H54 (cell line): ENCODE results near the gene CSF3.
"Not testable (repeated sequence)": the region's sequence is repeated elsewhere in the genome, so short reads cannot be mapped to it uniquely, and the experiment has no call there.

Experiments used
- DNase-seq: peaks from one replicate; pipeline ENCODE4 v3.0.0; 2011; ENCODE audit warnings: low spot score, mixed read lengths; ENCODE audit not compliant: insufficient read length
- FAIRE-seq: peaks from 3 replicates; lab custom pipeline; 2011; peaks lifted over from hg19 to GRCh38; lab: Jason Lieb, UNC
- POLR2A ChIP-seq: IDR thresholded peaks from 2 replicates; pipeline ENCODE4 v1.6.1; 2011; ENCODE audit warnings: low read depth, mild to moderate bottlenecking, low read length

The CSF3 gene

GRCh38 chr17:39981207-39981741 lies 34.0 kb upstream of the CSF3 start:
- DNase-seq (no peak), FAIRE-seq (no peak)
- no peak for TF ChIP-seq POLR2A

- TF ChIP-seq POLR2A = no peak
- FAIRE-seq = no peak
- no peak for DNase-seq
Measured at GRCh38 chr17:39981766-39982375, 33.4 kb upstream of the CSF3 start.

GRCh38 chr17:39988206-39988810 lies 26.9 kb upstream of the CSF3 start:
- no peak for TF ChIP-seq POLR2A
- FAIRE-seq = no peak
- no peak for DNase-seq

DNA sequence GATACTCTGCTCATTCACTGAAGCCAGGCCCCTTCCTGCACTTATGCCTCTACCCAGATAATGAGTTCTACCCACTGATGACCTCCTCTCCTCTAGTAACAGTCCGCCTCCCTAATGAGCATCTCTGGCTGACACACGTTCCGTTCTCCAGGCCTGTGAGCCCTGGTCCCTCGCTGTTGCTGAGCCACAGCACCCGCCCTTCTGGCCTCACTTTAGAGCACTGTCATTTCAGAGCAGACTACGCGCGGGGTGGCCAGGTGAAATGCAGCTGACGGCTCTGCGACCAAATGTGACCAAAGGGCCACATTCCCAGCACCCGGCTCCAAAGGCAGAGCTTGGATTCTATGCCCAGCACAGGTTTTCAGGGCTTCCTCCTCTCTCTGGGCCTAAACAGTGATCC lies 20.8 kb upstream of the CSF3 start:
- no peak for TF ChIP-seq POLR2A
- DNase-seq (no peak), FAIRE-seq (no peak)

GRCh38 chr17:39995438-39995837 lies 19.8 kb upstream of the CSF3 start:
- FAIRE-seq (no peak), DNase-seq (no peak)

DNA sequence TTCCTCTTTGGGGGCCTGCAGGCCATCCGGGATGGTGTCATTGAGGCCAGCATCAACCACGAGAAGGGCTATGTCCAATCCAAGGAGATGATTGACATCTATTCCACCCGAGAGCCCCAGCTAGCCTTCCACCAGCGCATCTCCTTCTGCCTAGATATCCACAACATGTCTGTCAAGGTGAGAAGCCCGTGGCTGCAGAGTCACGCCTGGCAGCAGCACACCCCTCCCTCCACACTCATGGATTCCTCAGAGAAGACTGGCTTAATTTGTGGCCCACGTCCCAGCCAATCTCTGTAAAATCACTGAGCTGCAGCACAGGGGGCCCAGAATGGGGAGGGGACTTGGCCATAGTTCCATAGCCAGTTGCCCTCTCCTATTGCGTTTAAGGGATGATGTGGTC lies 19.1 kb upstream of the CSF3 start:
- DNase-seq = no peak
- no peak for FAIRE-seq

More at GRCh38 chr17:39995438-39995837, 19.8 kb upstream of the CSF3 start:
- TF ChIP-seq POLR2A = no peak

GRCh38 chr17:39996800-39997199 lies 18.4 kb upstream of the CSF3 start:
- no peak for FAIRE-seq
- no peak for DNase-seq
- no peak for TF ChIP-seq POLR2A

More for the DNA sequence above, 19.1 kb upstream of the CSF3 start:
- TF ChIP-seq POLR2A = no peak

- DNase-seq = no peak
- no peak for TF ChIP-seq POLR2A
- FAIRE-seq = no peak
Measured at GRCh38 chr17:39997543-39997942, 17.7 kb upstream of the CSF3 start.

- TF ChIP-seq POLR2A = no peak
- no peak for FAIRE-seq
- DNase-seq = no peak
Measured at GRCh38 chr17:39999067-39999466, 16.2 kb upstream of the CSF3 start.

DNA sequence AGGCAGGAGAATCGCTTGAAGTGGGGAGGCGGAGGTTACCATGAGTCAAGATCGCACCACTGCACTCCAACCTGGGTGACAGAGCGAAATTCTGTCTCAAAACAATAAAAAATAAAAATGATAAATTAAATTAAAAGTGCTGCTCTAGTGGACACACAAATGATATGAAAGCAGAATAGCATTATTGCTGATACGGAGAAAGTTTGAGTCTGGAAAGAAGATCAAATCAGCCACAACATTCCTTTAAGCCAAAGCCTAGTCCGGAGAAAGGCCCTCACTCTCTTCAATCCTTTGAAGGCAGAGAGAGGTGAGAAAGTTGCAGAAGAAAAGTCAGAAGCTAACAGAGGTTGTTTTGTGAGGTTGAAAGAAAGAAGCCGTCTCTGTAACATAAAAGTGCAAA lies 15.1 kb upstream of the CSF3 start:
- FAIRE-seq (no peak), DNase-seq (no peak)
- no peak for TF ChIP-seq POLR2A

- not testable (repeated sequence) for DNase-seq, FAIRE-seq
Measured at GRCh38 chr17:40001335-40001734, 13.9 kb upstream of the CSF3 start.

- no peak for TF ChIP-seq POLR2A
- no peak for DNase-seq
- FAIRE-seq = no peak
Measured at GRCh38 chr17:40004072-40004471, 11.2 kb upstream of the CSF3 start.

DNA sequence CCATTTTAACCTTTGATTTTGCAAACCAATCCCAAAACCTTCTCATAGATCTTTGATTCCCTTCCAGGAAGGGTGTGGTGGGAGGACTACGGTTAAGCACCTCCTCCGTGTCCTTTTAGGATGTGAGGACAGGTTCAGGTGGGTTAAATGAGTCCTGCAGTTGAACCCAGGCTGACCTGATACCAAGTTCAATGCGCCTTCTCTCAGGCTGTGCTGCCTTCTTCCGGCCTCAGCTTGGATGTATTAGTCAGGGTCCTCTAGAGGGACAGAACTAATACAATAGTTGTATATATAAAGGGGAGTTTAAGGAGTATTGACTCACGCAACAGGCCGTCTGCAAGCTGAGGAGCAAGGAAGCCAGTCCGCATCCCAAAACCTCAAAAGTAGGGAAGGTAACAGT lies 10.5 kb upstream of the CSF3 start:
- FAIRE-seq (no peak), DNase-seq (no peak)
- TF ChIP-seq POLR2A = no peak

- no peak for TF ChIP-seq POLR2A
- DNase-seq = no peak
- no peak for FAIRE-seq
Measured at GRCh38 chr17:40005520-40005919, 9.7 kb upstream of the CSF3 start.

GRCh38 chr17:40010946-40011500 lies 4.2 kb upstream of the CSF3 start:
- FAIRE-seq, DNase-seq: not testable (repeated sequence)

DNA sequence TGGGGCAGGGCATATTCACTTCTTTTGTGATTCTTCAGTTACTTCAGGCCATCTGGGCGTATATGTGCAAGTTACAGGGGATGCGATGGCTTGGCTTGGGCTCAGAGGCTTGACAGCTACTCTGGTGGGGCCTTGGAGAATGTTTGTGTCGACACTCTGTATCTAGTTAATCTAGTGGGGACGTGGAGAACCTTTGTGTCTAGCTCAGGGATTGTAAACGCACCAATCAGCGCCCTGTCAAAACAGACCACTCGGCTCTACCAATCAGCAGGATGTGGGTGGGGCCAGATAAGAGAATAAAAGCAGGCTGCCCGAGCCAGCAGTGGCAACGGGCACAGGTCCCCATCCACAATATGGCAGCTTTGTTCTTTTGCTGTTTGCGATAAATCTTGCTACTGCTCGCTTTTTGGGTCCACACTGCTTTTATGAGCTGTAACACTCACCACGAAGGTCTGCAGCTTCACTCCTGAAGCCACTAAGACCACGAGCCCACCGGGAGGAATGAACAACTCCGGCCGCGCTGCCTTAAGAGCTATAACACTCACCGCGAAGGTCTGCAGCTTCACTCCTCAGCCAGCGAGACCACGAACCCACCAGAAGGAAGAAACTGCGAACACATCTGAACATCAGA lies 3.1 kb upstream of the CSF3 start:
- DNase-seq, FAIRE-seq: not testable (repeated sequence)
